Transverse colon (tissue), 4 donors: ENCODE data around the gene GGT1.

Experiments used
- CTCF ChIP-seq, 5 experiments: fragments of 200-600 bp in 3 of 5; fragments of 450-650 bp in 2 of 5; sonication (generic) in 3 of 5; IDR thresholded peaks; 1 replicate in 2 of 5; 2 replicates in 3 of 5; pipeline ENCODE4 v1.5.1; 2016 to 2017; ENCODE audit warnings: antibody characterized with exemption in 5 of 5, inconsistent platforms in 3 of 5, mild to moderate bottlenecking in 2 of 5, moderate library complexity in 1 of 5
- EP300 ChIP-seq: sonication (generic); formaldehyde crosslinking; IDR thresholded peaks from one replicate; pipeline ENCODE4 v1.6.1; 2017; ENCODE audit warnings: antibody characterized with exemption, low read depth
- POLR2A ChIP-seq: fragments of 450-650 bp; IDR thresholded peaks from one replicate; pipeline ENCODE4 v1.6.1; 2016; ENCODE audit warnings: antibody characterized with exemption, mild to moderate bottlenecking, moderate library complexity
- POLR2AphosphoS5 ChIP-seq, 3 donors: sonication (generic); formaldehyde crosslinking; IDR thresholded peaks; one replicate each; pipeline ENCODE4 v1.6.1; 2016; ENCODE audit warnings: antibody characterized with exemption in 3 of 3

DNA sequence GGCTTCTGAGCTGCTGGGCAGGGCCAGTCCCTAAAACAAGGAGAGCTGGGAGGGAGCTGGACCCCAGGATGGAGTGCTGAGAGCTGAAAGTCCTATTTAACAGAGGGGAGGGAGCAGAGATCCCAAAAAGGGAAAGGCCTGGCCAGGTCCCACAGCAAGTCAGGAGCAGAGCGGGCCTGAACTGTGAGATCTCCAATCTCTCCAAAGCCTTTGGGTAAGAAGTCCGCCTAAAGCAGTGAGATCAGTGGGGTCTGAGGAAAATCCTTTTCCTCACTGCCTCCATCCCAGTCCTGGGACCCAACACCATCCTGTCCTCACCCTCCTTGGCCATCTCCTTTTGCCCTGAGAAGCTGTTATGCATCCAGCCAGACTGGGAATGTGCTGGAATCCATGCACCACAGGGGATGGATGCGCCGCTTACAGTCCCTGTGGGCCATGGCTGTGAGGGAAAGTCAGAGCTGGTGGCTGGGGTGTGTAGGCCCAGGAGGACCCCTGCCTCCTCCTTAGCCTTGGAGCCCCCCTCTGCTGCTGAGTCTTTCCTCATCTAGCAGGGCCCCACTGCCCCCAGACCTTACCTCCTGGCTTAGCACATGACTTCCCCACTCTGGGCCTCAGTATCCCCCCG is 18.7 kb upstream of the GGT1 start:
- TF ChIP-seq POLR2A (no peak), CTCF (IDR thresholded peaks at IDR 0.05) (no peak), POLR2AphosphoS5 (IDR thresholded peaks at IDR 0.05) (no peak), EP300 (no peak)
